Adipose tissue (tissue), 3 donors: ENCODE measurements around the gene ZNF567. TPM values are rescaled to one million over a fixed set of nuclear protein-coding genes. Genes with fewer than 3 reads are reported as not detected.
"Not testable (repeated sequence)": the region's sequence is repeated elsewhere in the genome, so short reads cannot be mapped to it uniquely, and the experiment has no call there.

Source experiments
- H3K27ac ChIP-seq: one replicate; pipeline ENCODE4 v1.5.1; 2013; ENCODE audit warnings: low read depth, low read length
- WGBS, 3 donors: extraction: QIAGEN DNeasy Blood & Tissue Kit; methylation state at CpG; one replicate each; pipeline ENCODE4 v1.1.7; 2013; 5-methylcytosine and 5-hydroxymethylcytosine counted together
- polyA plus RNA-seq, 3 donors: library from polyadenylated mRNA; stranded (reverse); fragments of 200-250 nt; gene quantifications; one replicate each; pipeline ENCODE4 v1.2.3, GENCODE V29; 2013
- donor health status: healthy with polysubstance abuse.
- donor health status: Bipolar disorder and iron deficiency.
- donor health status: healthy.

The ZNF567 gene
- polyA plus RNA-seq, 3 donors = 1.5 to 1.8 (median 1.8) TPM

DNA sequence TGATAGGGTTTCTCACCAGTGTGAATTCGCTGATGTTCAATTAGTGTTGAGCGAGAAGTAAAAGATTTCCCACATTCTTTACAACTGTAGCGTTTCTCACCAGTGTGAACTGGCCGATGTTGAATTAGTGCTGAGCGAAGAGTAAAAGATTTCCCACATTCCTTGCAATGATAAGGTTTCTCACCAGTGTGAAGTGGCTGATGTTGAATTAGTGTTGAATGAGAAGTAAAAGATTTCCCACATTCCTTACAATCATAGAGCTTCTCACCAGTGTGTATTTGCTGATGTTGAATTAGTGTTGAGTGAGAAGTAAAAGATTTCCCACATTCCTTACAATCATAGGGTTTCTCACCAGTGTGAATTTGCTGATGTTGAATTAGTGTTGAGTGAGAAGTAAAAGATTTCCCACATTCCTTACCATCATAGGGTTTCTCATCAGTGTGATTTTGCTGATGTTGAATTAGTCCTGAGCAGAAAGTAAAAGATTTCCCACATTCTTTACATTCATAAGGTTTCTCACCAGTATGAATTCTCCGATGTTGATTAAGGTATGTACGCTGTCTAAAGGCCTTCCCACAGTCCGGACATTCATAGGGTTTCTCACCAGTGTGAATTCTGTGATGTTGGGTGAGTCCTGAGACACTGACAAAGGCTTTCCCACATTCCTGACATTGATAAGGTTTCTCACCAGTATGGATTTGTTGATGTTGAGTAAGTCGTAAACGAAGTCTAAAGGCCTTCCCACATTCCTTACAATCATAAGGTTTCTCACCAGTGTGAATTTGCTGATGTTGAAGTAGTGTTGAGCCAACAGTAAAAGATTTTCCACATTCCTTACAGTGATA, 61.2 kb downstream of the ZNF567 start:
- WGBS, 3 donors = 97 to 99% (median 97%) methylated on average over 10 of the region's 10 CpGs
- no peak overlapping the region for H3K27ac ChIP-seq

DNA sequence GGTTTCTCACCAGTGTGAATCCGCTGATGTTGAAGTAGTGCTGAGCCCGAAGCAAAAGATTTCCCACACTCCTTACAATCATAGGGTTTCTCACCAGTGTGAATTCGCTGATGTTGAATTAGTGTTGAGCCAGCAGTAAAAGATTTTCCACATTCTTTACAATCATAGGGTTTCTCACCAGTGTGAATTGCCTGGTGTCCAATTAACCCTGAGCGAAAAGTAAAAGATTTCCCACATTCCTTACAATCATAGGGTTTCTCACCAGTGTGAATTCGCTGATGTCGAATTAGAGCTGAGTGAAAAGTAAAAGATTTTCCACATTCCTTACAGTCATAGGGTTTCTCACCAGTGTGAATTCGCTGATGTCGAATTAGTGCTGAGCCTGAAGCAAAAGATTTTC, 62.2 kb downstream of the ZNF567 start:
- not testable (repeated sequence) for H3K27ac ChIP-seq
- 97 to 98% (median 98%) methylated on average over 8 of the region's 8 CpGs for WGBS, 3 donors

DNA sequence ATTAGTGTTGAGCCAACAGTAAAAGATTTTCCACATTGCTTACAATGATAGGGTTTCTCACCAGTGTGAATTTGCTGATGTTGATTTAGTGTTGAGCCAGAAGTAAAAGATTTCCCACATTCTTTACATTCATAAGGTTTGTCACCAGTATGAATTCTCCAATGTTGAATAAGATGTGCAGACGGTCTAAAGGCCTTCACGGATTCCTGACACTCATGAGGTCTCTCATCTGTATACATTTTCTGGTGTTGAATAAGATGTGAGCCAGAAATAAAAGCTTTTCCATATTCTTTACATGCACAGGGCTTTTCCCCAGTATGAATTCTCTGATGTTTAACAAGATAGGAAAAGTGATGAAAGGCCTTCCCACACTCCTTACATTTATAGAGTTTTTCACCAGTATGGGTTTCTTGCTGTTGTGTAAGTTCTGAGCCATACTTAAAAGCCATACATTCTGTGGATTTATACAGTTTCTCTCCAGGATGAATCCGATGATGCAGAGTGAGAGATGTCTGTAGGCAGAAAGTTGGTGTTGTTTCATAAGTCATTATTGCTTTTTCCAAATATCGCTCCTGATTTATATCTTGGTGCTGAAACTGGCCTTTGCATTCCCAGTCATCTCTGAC, 62.8 kb downstream of the ZNF567 start:
- WGBS, 3 donors = 96 to 99% (median 98%) methylated on average over 4 of the region's 4 CpGs
- H3K27ac ChIP-seq = no peak overlapping the region

Other genes with a start within 250 kb of the ZNF567 start
- 1 to 10 TPM; 2.3 to 4.6 (median 3.7) TPM for gene ZNF566, start 198.1 kb upstream of the ZNF567 start, polyA plus RNA-seq
- 1 to 10 TPM; 2.0 to 3.8 (median 2.4) TPM for gene ZNF260, start 159.3 kb upstream of the ZNF567 start, polyA plus RNA-seq
- gene ZNF529, start 114.3 kb upstream of the ZNF567 start, polyA plus RNA-seq = 1 to 10 TPM; 1.9 to 3.1 (median 3.1) TPM
- gene ZNF382, start 82.3 kb upstream of the ZNF567 start, polyA plus RNA-seq = 1 to 10 TPM in 2 of 3 donors, under 1 TPM in 1; 0.77 to 1.6 (median 1.6) TPM
- gene ZNF461, start 20.8 kb upstream of the ZNF567 start, polyA plus RNA-seq = 1 to 10 TPM; 1.6 to 4.5 (median 2.0) TPM
- under 1 TPM; 0.31 to 0.45 (median 0.37) TPM for gene ZNF850, start 85.2 kb downstream of the ZNF567 start, polyA plus RNA-seq
- gene ZNF790, start 150.8 kb downstream of the ZNF567 start, polyA plus RNA-seq = 1 to 10 TPM; 1.3 to 2.8 (median 2.2) TPM
- 1 to 10 TPM; 1.9 to 5.7 (median 2.2) TPM for gene ZNF345, start 163.3 kb downstream of the ZNF567 start, polyA plus RNA-seq
- 1 to 10 TPM in 1 of 3 donors, under 1 TPM in 2; 0.67 to 1.6 (median 0.74) TPM for gene ZNF829, start 228.7 kb downstream of the ZNF567 start, polyA plus RNA-seq
- 1 to 10 TPM; 2.4 to 8.4 (median 2.6) TPM for gene ZNF568, start 228.7 kb downstream of the ZNF567 start, polyA plus RNA-seq